Gastrocnemius medialis (tissue), 4 donors: ENCODE measurements around the gene LRRC75A. TPM values are rescaled to one million over a fixed set of nuclear protein-coding genes. Genes with fewer than 3 reads are reported as not detected.
A peak's percentile ranks its signal among the peaks of the same experiment; 100 is the strongest.

Experiments
- ATAC-seq, 2 donors: fragments of 150-250 bp; one replicate each; pipeline ENCODE4 v1.9.1; 2016
- DNase-seq, 2 donors: peaks; one replicate each; pipeline ENCODE4 v3.0.0-alpha.2; 2019
- H3K27ac ChIP-seq, 4 donors: fragments of 200-600 bp; sonication (generic); 1 replicate in 1 of 4; 2 replicates in 3 of 4; pipeline ENCODE4 v1.5.1; 2016 to 2018; ENCODE audit warnings: mild to moderate bottlenecking in 2 of 4, moderate library complexity in 1 of 4
- H3K27me3 ChIP-seq, 3 donors: fragments of 200-600 bp; sonication (generic) in 2 of 3; 1 replicate in 1 of 3; 2 replicates in 2 of 3; pipeline versions ENCODE4 v1.5.1 to v1.6.0; 2016 to 2019; ENCODE audit warnings: mild to moderate bottlenecking in 1 of 3, moderate library complexity in 1 of 3
- H3K36me3 ChIP-seq, 2 donors: fragments of 200-600 bp; sonication (generic) in 1 of 2; one replicate each; pipeline ENCODE4 v1.5.1; 2017 to 2018
- H3K4me1 ChIP-seq, 2 donors: fragments of 200-600 bp; sonication (generic) in 1 of 2; one replicate each; pipeline ENCODE4 v1.5.1; 2016 to 2017; ENCODE audit warnings: mild to moderate bottlenecking in 2 of 2
- H3K4me3 ChIP-seq, 4 donors: fragments of 200-600 bp; sonication (generic) in 3 of 4; 1 replicate in 1 of 4; 2 replicates in 3 of 4; pipeline ENCODE4 v1.5.1; 2016 to 2019; ENCODE audit warnings: mild to moderate bottlenecking in 2 of 4
- H3K9me3 ChIP-seq, 3 donors: fragments of 200-600 bp; sonication (generic) in 2 of 3; 1 replicate in 1 of 3; 2 replicates in 2 of 3; pipeline ENCODE4 v1.5.1; 2016 to 2019
- POLR2A ChIP-seq, 2 donors: fragments of 450-650 bp; IDR thresholded peaks; one replicate each; pipeline ENCODE4 v1.6.1; 2017; ENCODE audit warnings: antibody characterized with exemption in 2 of 2, mild to moderate bottlenecking in 2 of 2, moderate library complexity in 2 of 2
- in situ Hi-C, 4 donors: fragments of 200-750 bp; cut with MboI; loops; one replicate each; pipeline versions ENCODE4 v1.15.0 to v1.8.0; 2017; ENCODE audit warnings: low sequenced_read_pairs in 4 of 4
- intact Hi-C: fragments of 100-400 bp; cut with DNase I; formaldehyde crosslinking; loops from one replicate; pipeline ENCODE4 v1.15.1; 2023; ENCODE audit warnings: low total_unique reads
- total RNA-seq, 4 donors: library from RNA; depleted of rRNA; stranded (reverse); fragments of >200 nt; gene quantifications; one replicate each; pipeline versions ENCODE4 v1.1.0 to v1.2.3, GENCODE V29; 2016
- TF ChIP-seq, protein P1 (sequence below), 5 experiments: fragments of 450-650 bp in 3 of 5; fragments of 200-600 bp in 2 of 5; sonication (generic) in 2 of 5; IDR thresholded peaks in 4 of 5; conservative IDR thresholded peaks in 1 of 5; 1 replicate in 4 of 5; 2 replicates in 1 of 5; pipeline ENCODE4 v1.5.1; 2016 to 2019; ENCODE audit warnings: antibody characterized with exemption in 5 of 5, mild to moderate bottlenecking in 3 of 5, moderate library complexity in 3 of 5

LRRC75A gene
- total RNA-seq, 4 donors from 2014 or later: 0.34 to 0.80 TPM; not detected in 2

DNA sequence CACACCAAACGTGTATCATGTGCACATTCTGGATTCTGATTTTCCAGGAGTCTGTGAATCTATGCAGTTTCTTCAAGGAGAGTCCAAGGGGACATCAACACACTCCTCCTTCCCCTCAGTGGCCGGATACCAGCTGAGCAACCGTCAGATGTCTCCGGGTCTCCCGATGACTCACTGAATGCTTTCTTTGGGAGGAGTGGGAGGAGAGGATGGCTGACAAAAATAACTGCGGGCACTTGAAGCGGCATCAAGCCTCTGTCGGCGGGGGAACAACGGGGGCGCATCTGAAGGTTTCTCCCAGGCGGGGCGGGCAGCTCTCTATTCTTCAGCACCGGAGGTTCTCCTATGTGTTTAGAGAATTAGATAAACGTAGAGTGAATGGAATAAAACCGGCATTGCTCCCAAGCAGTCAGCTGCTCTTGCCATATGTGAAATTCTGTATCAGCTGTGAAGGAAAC, 24.6 kb upstream of the LRRC75A start:
- Histone ChIP-seq H3K27me3 (peaks cover 0 to 19% (median 14%) of the 10 kb centered on the region in 3 donors), H3K4me1 (peaks cover 0 to 6% of the 10 kb centered on the region in 2 donors), H3K4me3 (peak overlapping the region in 1 of 4 donors; percentile 20), H3K9me3 (no peaks in the 10 kb centered on the region), H3K36me3 (no peaks in the 10 kb centered on the region), H3K27ac (no peak overlapping the region)
- DNase-seq: no peak
- peak in 1 of 2 donors; percentile 20 for ATAC-seq
- TF ChIP-seq, protein P1, sequence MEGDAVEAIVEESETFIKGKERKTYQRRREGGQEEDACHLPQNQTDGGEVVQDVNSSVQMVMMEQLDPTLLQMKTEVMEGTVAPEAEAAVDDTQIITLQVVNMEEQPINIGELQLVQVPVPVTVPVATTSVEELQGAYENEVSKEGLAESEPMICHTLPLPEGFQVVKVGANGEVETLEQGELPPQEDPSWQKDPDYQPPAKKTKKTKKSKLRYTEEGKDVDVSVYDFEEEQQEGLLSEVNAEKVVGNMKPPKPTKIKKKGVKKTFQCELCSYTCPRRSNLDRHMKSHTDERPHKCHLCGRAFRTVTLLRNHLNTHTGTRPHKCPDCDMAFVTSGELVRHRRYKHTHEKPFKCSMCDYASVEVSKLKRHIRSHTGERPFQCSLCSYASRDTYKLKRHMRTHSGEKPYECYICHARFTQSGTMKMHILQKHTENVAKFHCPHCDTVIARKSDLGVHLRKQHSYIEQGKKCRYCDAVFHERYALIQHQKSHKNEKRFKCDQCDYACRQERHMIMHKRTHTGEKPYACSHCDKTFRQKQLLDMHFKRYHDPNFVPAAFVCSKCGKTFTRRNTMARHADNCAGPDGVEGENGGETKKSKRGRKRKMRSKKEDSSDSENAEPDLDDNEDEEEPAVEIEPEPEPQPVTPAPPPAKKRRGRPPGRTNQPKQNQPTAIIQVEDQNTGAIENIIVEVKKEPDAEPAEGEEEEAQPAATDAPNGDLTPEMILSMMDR (IDR thresholded peaks at IDR 0.05 in 4 of 5, conservative IDR thresholded peaks at IDR 0.05 in 1 of 5): no peak
- TF ChIP-seq POLR2A (IDR thresholded peaks at IDR 0.05): no peak
- intact Hi-C loops (no loop called here), in situ Hi-C loops (loop anchor here in 3 of 4 donors (5.0 to 25.0 kb wide), 3 partner anchors 62 to 154 kb away; partner anchors contain the start of gene CENPV (in 1 of the 3))

DNA sequence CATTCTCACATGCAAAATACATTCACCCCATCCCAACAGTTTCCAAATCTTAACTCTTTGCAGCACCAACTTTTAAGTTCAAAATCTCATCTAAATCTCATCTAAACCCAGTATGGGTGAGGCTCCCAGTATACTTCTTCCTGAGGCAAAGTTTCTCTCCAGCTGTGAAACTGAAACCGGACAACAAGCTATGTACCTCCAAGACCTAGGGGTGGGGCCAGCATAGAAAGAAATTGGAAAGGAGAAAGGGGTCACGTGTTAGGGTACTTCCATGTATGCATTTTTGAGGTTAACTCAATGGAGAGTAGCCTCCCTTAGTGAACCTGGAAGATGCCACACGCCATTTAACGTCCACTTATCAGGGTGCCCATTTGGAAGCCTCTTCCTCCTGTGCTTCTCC, 23.9 kb upstream of the LRRC75A start:
- H3K9me3 ChIP-seq: no peaks in the 10 kb centered on the region
- no peak overlapping the region for H3K27ac ChIP-seq
- DNase-seq (no peak), ATAC-seq (no peak)
- H3K4me3 ChIP-seq: no peak overlapping the region
- H3K36me3 ChIP-seq: no peaks in the 10 kb centered on the region
- H3K4me1 ChIP-seq: peaks cover 0 to 6% of the 10 kb centered on the region in 2 donors
- intact Hi-C loops: no loop called here
- no peak for TF ChIP-seq POLR2A (IDR thresholded peaks at IDR 0.05)
- TF ChIP-seq, protein P1 (IDR thresholded peaks at IDR 0.05 in 4 of 5, conservative IDR thresholded peaks at IDR 0.05 in 1 of 5): no peak
- peaks cover 0 to 19% (median 14%) of the 10 kb centered on the region in 3 donors for H3K27me3 ChIP-seq
- in situ Hi-C loops: loop anchor here in 3 of 4 donors (5.0 to 25.0 kb wide), 3 partner anchors 61 to 154 kb away; partner anchors contain the start of gene CENPV (in 1 of the 3)

DNA sequence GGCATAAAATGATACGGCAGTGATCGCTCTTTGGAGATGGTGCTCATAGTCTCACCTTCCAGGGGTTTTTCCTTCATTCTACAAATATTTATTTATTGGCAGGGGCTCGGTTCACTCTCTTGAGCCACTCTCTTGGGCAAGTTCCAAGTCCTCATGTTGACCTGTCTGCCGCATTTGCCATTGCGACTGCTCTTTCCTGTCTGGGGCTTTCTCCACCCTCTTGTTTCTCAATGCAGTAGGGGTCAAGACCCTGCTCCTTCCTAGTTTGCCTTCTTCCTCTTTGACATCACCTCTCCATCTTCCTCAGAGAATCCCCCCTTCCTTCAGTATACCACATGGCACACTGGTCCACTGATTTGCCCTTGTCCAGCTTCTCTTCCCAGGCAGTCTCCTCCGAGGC, 21.9 kb upstream of the LRRC75A start:
- H3K36me3 ChIP-seq: no peaks in the 10 kb centered on the region
- DNase-seq (no peak), ATAC-seq (no peak)
- H3K9me3 ChIP-seq: no peaks in the 10 kb centered on the region
- in situ Hi-C loops: loop anchor here in 2 of 4 donors (10.0 to 25.0 kb wide), 2 partner anchors 59 to 152 kb away; partner anchors contain the start of gene CENPV (in 1 of the 2)
- intact Hi-C loops: no loop called here
- peaks cover 0 to 6% of the 10 kb centered on the region in 2 donors for H3K4me1 ChIP-seq
- H3K4me3 ChIP-seq: no peak overlapping the region
- TF ChIP-seq POLR2A (IDR thresholded peaks at IDR 0.05): no peak
- TF ChIP-seq, protein P1 (IDR thresholded peaks at IDR 0.05 in 4 of 5, conservative IDR thresholded peaks at IDR 0.05 in 1 of 5): no peak
- H3K27me3 ChIP-seq: peaks cover 0 to 16% (median 14%) of the 10 kb centered on the region in 3 donors
- no peak overlapping the region for H3K27ac ChIP-seq

DNA sequence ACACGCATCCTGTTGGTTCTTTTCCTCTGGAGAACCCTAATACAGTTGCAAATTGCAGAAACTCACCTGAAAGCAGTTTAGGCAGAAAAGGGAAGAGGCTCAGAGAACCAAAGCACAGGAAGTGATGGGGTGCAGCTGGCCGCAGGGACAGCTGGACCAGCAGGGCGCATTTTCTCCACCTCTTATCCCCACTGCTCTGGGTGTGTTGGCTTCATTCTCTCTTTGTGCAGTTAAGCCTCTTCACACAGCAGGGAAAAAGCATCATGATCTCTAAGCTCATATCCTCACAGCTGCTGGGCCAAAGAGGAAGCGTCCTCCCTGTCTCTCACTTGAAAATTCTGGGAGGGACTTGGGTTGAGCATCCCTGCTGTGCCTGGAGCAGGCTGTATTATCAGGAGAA, 20.0 kb upstream of the LRRC75A start:
- in situ Hi-C loops (loop anchor here in 2 of 4 donors (10.0 to 25.0 kb wide), 2 partner anchors 57 to 150 kb away; partner anchors contain the start of gene CENPV (in 1 of the 2)), intact Hi-C loops (no loop called here)
- ATAC-seq: no peak
- Histone ChIP-seq H3K9me3 (no peaks in the 10 kb centered on the region), H3K4me1 (peaks cover 0 to 6% of the 10 kb centered on the region in 2 donors), H3K36me3 (no peaks in the 10 kb centered on the region), H3K27me3 (peaks cover 0 to 7% (median 4%) of the 10 kb centered on the region in 3 donors), H3K4me3 (no peak overlapping the region), H3K27ac (no peak overlapping the region)
- TF ChIP-seq POLR2A (IDR thresholded peaks at IDR 0.05): no peak
- TF ChIP-seq, protein P1 (IDR thresholded peaks at IDR 0.05 in 4 of 5, conservative IDR thresholded peaks at IDR 0.05 in 1 of 5): no peak
- no peak for DNase-seq
